CD14-positive monocyte (primary cell): Measurements from ENCODE around the gene NECTIN1. TPM values are rescaled to one million over a fixed set of nuclear protein-coding genes. Genes with fewer than 3 reads are reported as not detected.

Experiments used
- DNase-seq, 3 donors: peaks; one replicate each; pipeline ENCODE4 v3.0.0-alpha.2; 2011 to 2022
- H2AFZ ChIP-seq: 2 replicates; pipeline ENCODE4 v1.6.0; 2012; ENCODE audit warnings: mild to moderate bottlenecking, low read depth, low read length, inconsistent platforms; ENCODE audit not compliant: insufficient read depth, poor library complexity, severe bottlenecking
- H3K27ac ChIP-seq, 2 donors: 1 replicate in 1 of 2; 2 replicates in 1 of 2; pipeline ENCODE4 v1.5.1; 2012 to 2013; ENCODE audit warnings: low read length in 2 of 2, control low read depth in 1 of 2, inconsistent platforms in 1 of 2, low read depth in 1 of 2, mild to moderate bottlenecking in 1 of 2
- H3K27me3 ChIP-seq, 2 donors: one replicate each; pipeline versions ENCODE4 v1.6.0 to v1.6.1; 2011 to 2013; ENCODE audit warnings: low read length in 2 of 2; ENCODE audit not compliant: control insufficient read depth in 2 of 2, insufficient read depth in 2 of 2
- H3K36me3 ChIP-seq, 2 donors: replicated peaks in 1 of 2; 1 replicate in 1 of 2; 2 replicates in 1 of 2; pipeline versions ENCODE4 v1.5.1 to v1.6.1; 2012 to 2013; ENCODE audit warnings: low read length in 2 of 2, control low read depth in 1 of 2, inconsistent platforms in 1 of 2, mild to moderate bottlenecking in 1 of 2; ENCODE audit not compliant: insufficient read depth in 2 of 2, control insufficient read depth in 1 of 2
- H3K4me1 ChIP-seq, 2 donors: 1 replicate in 1 of 2; 2 replicates in 1 of 2; pipeline versions ENCODE4 v1.5.1 to v1.6.1; 2012 to 2013; ENCODE audit warnings: low read length in 2 of 2, control low read depth in 1 of 2, inconsistent platforms in 1 of 2, mild to moderate bottlenecking in 1 of 2, moderate library complexity in 1 of 2; ENCODE audit not compliant: insufficient read depth in 2 of 2, control insufficient read depth in 1 of 2
- H3K4me2 ChIP-seq: replicated peaks from 2 replicates; pipeline ENCODE3; 2012; ENCODE audit warnings: low read length, moderate library complexity, mild to moderate bottlenecking; ENCODE audit not compliant: poor library complexity, severe bottlenecking; ENCODE audit errors: extremely low read depth
- H3K4me3 ChIP-seq, 3 experiments: fragments of 200-600 bp in 1 of 3; sonication (generic) in 1 of 3; replicated peaks in 1 of 3; 1 replicate in 2 of 3; 2 replicates in 1 of 3; pipeline ENCODE4 v1.5.1; 2011 to 2013; ENCODE audit warnings: low read length in 3 of 3, mild to moderate bottlenecking in 3 of 3, control low read depth in 2 of 3, low read depth in 2 of 3, inconsistent platforms in 1 of 3, moderate library complexity in 1 of 3
- H3K79me2 ChIP-seq: 2 replicates; pipeline ENCODE4 v1.6.0; 2012; ENCODE audit warnings: mild to moderate bottlenecking, control low read depth, inconsistent platforms, low read length, moderate library complexity; ENCODE audit not compliant: insufficient read depth
- H3K9ac ChIP-seq: 2 replicates; pipeline ENCODE4 v1.6.0; 2017; ENCODE audit warnings: low read length, mild to moderate bottlenecking; ENCODE audit not compliant: insufficient read depth, poor library complexity, severe bottlenecking
- H3K9me3 ChIP-seq, 2 donors: replicated peaks in 1 of 2; 1 replicate in 1 of 2; 2 replicates in 1 of 2; pipeline versions ENCODE4 v1.5.1 to v1.6.1; 2012 to 2013; ENCODE audit warnings: low read length in 2 of 2, control low read depth in 1 of 2; ENCODE audit not compliant: control insufficient read depth in 1 of 2, insufficient read depth in 1 of 2
- H4K20me1 ChIP-seq: 2 replicates; pipeline ENCODE4 v1.6.0; 2012; ENCODE audit warnings: mild to moderate bottlenecking, low read length, control low read depth, moderate library complexity; ENCODE audit not compliant: insufficient read depth
- H3K27ac Mint-ChIP-seq, 7 donors: one replicate each; pipeline ENCODE4 v1.8.0; 2020; ENCODE audit warnings: mild to moderate bottlenecking in 7 of 7, mixed read lengths in 7 of 7, moderate library complexity in 6 of 7, inconsistent platforms in 2 of 7
- H3K27me3 Mint-ChIP-seq, 3 donors: one replicate each; pipeline ENCODE4 v1.8.0; 2021 to 2022; ENCODE audit warnings: low read depth in 3 of 3, mild to moderate bottlenecking in 3 of 3, mixed read lengths in 3 of 3, moderate library complexity in 3 of 3, inconsistent platforms in 1 of 3
- H3K36me3 Mint-ChIP-seq, 2 donors: one replicate each; pipeline ENCODE4 v1.8.0; 2020; ENCODE audit warnings: mixed read lengths in 2 of 2, inconsistent platforms in 1 of 2, mild to moderate bottlenecking in 1 of 2
- H3K4me1 Mint-ChIP-seq: one replicate; pipeline ENCODE4 v1.8.0; 2020; ENCODE audit warnings: mild to moderate bottlenecking, mixed read lengths
- H3K4me3 Mint-ChIP-seq, 2 donors: one replicate each; pipeline ENCODE4 v1.8.0; 2020; ENCODE audit warnings: mild to moderate bottlenecking in 2 of 2, mixed read lengths in 2 of 2, moderate library complexity in 1 of 2
- H3K9me3 Mint-ChIP-seq, 7 donors: one replicate each; pipeline ENCODE4 v1.8.0; 2020 to 2022; ENCODE audit warnings: mixed read lengths in 7 of 7, mild to moderate bottlenecking in 6 of 7, moderate library complexity in 6 of 7, inconsistent platforms in 2 of 7
- CTCF ChIP-seq: fragments of 200-600 bp; IDR thresholded peaks from one replicate; pipeline ENCODE4 v1.8.0; 2022; ENCODE audit warnings: antibody characterized with exemption, mild to moderate bottlenecking
- WGBS: methylation state at CpG from one replicate; pipeline ENCODE4 v1.1.5; 2013; ENCODE audit warnings: missing lambda C conversion rate; ENCODE audit not compliant: insufficient coverage; 5-methylcytosine and 5-hydroxymethylcytosine counted together
- intact Hi-C, 2 donors: fragments of 100-400 bp; cut with micrococcal nuclease; formaldehyde crosslinking; loops; one replicate each; pipeline versions ENCODE4 v1.15.0 to v1.15.1; 2023
- polyA plus RNA-seq, 3 donors: library from polyadenylated mRNA; depleted of rRNA in 1 of 3; unstranded in 2 of 3; stranded (reverse) in 1 of 3; fragments of 300-500 nt in 2 of 3; fragments of >200 nt in 1 of 3; fragmentation: Illumina TruSeq in 2 of 3; gene quantifications; 1 replicate in 2 of 3; 2 replicates in 1 of 3; pipeline ENCODE4 v1.2.3, GENCODE V29; 2012 to 2021

NECTIN1 gene
- polyA plus RNA-seq, 3 donors = 0.53 to 8.3 (median 0.85) TPM

DNA sequence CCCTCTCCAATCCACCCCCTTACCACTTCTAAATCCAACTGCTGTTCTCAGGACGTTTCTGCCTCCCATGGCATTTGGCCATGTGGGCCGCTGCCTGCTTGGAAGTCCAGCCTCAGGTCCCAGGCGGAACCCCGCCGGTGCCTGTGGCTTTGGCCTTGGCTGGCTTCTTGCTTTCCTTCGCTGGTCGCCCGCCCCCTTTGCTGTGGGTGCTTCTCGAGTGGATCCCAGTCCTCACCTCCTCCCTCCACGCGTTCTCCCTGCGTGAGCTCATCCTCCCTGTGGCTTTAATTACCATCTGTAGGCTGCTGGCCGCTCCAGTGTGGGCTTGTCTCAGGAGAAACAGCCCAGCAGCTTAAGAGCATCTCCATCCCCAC lies 111.7 kb downstream of the NECTIN1 start:
- H3K27ac ChIP-seq = peak overlapping the region; percentile 57 to 81
- H3K9me3 Mint-ChIP-seq = peaks cover 0 to 3% (median 3%) of the 10 kb centered on the region in 7 donors
- no peaks in the 10 kb centered on the region for H4K20me1 ChIP-seq
- H3K27me3 ChIP-seq = no peaks in the 10 kb centered on the region
- H3K27ac Mint-ChIP-seq = peak overlapping the region; percentile 84 to 96 (median 92)
- H3K4me3 Mint-ChIP-seq = peak overlapping the region in 1 of 2 donors; percentile 68
- H3K4me1 Mint-ChIP-seq = peaks cover 51% of the 10 kb centered on the region
- no peaks in the 10 kb centered on the region for H3K9me3 ChIP-seq
- H3K79me2 ChIP-seq = no peaks in the 10 kb centered on the region
- peaks cover 0 to 8% of the 10 kb centered on the region in 2 donors for H3K36me3 Mint-ChIP-seq
- H3K4me3 ChIP-seq = peak overlapping the region in 1 of 3 experiments; percentile 51
- TF ChIP-seq CTCF = no peak
- H3K36me3 ChIP-seq = no peaks in the 10 kb centered on the region
- H3K27me3 Mint-ChIP-seq = peaks cover 0 to 6% (median 0%) of the 10 kb centered on the region in 3 donors
- no peak for DNase-seq
- H3K4me1 ChIP-seq = peaks cover 49% of the 10 kb centered on the region in 2 donors
- H3K9ac ChIP-seq = no peak overlapping the region
- no peak overlapping the region for H3K4me2 ChIP-seq
- peak overlapping the region; percentile 54 for H2AFZ ChIP-seq
- 93% methylated on average over 10 of the region's 13 CpGs for WGBS
- intact Hi-C loops = loop anchor here (5.0 kb wide), 2 partner anchors 80 to 125 kb away; no protein-coding TSS in a partner anchor

DNA sequence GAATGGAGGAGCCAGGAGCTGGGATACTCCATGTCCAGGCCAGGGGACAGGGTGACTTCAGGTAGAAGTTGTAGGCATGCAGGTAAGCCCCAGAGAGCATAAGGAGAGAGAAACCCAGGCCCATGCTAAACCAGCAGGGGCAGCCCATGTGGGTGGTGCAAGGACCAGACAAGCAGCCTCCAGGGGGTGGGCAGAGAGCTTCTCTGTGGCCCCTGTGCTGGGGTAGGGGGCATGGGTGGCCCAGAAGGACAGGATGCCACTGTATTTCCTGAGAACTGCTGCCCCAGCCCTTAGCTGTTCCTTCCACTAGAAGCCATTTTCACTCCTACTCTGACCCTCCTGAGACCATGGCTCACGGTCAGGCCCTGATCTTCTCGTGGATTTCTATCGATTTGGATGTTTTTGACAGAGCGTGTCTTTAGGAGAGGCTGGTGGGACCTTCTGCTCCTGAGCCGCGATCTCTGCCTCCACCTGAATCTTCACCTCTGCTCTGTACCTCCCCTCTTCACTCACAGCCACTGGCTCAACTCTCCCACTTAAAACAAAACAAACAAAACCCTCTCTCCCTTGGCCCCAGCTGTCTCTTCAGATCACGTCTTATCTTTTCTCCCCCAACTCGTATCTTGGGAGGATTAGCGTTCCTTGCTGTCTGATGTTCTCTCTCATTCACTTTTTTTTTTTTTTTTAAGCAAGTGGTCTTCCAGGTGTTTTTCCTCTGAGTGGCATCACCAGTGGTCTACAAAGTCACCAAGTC lies 112.2 kb downstream of the NECTIN1 start:
- Mint-ChIP-seq H3K27me3 (peaks cover 0 to 7% (median 0%) of the 10 kb centered on the region in 3 donors), H3K4me3 (peak overlapping the region in 1 of 2 donors; percentile 38), H3K36me3 (peaks cover 2 to 8% of the 10 kb centered on the region in 2 donors), H3K4me1 (peaks cover 51% of the 10 kb centered on the region), H3K9me3 (peaks cover 2 to 9% (median 5%) of the 10 kb centered on the region in 7 donors), H3K27ac (peak overlapping the region; percentile 88 to 96 (median 94))
- Histone ChIP-seq H4K20me1 (no peaks in the 10 kb centered on the region), H3K4me3 (no peak overlapping the region), H3K9ac (peak overlapping the region; percentile 34), H2AFZ (peak overlapping the region; percentile 32), H3K4me1 (peaks cover 49% of the 10 kb centered on the region in 2 donors), H3K27ac (peak overlapping the region; percentile 83 to 88), H3K36me3 (no peaks in the 10 kb centered on the region), H3K4me2 (peak overlapping the region; percentile 46), H3K79me2 (no peaks in the 10 kb centered on the region), H3K27me3 (no peaks in the 10 kb centered on the region), H3K9me3 (no peaks in the 10 kb centered on the region)
- TF ChIP-seq CTCF = no peak
- 100% methylated on average over 2 of the region's 9 CpGs for WGBS
- no peak for DNase-seq
- intact Hi-C loops = loop anchor here (5.0 kb wide), 2 partner anchors 79 to 124 kb away; no protein-coding TSS in a partner anchor
